GM21786 (cell line): ENCODE results near the gene SH3GLB1.
A peak's percentile ranks its signal among the peaks of the same experiment; 100 is the strongest.

Experiments used
- ATAC-seq: cut with Tn5 transposase; IDR thresholded peaks from one replicate; pipeline ENCODE4 v1.9.1; 2021; ENCODE audit not compliant: unreplicated experiment

SH3GLB1 gene

GRCh38 chr1:86731416-86731815 is 27.0 kb downstream of the SH3GLB1 start:
- no peak for ATAC-seq

GRCh38 chr1:86733340-86733739 is 29.0 kb downstream of the SH3GLB1 start:
- ATAC-seq = no peak

- ATAC-seq = peak; percentile 82
These were observed 35.5 kb downstream of the SH3GLB1 start for GRCh38 chr1:86739648-86740509.

- ATAC-seq = no peak
These were observed 37.7 kb downstream of the SH3GLB1 start for GRCh38 chr1:86741947-86742572.

GRCh38 chr1:86747304-86747703 is 42.9 kb downstream of the SH3GLB1 start:
- no peak for ATAC-seq

GRCh38 chr1:86748622-86749373 is 44.4 kb downstream of the SH3GLB1 start:
- no peak for ATAC-seq

GRCh38 chr1:86750076-86750475 is 45.7 kb downstream of the SH3GLB1 start:
- no peak for ATAC-seq

- no peak for ATAC-seq
These were observed 46.2 kb downstream of the SH3GLB1 start for GRCh38 chr1:86750530-86750929.

GRCh38 chr1:86751923-86752322 is 47.5 kb downstream of the SH3GLB1 start:
- no peak for ATAC-seq

GRCh38 chr1:86753700-86754099 is 49.3 kb downstream of the SH3GLB1 start:
- no peak for ATAC-seq

GRCh38 chr1:86754265-86754974 is 50.0 kb downstream of the SH3GLB1 start:
- ATAC-seq = no peak

GRCh38 chr1:86756062-86756406 is 51.7 kb downstream of the SH3GLB1 start:
- ATAC-seq = no peak

GRCh38 chr1:86757272-86757984 is 53.1 kb downstream of the SH3GLB1 start:
- ATAC-seq = no peak

GRCh38 chr1:86758570-86758969 is 54.2 kb downstream of the SH3GLB1 start:
- ATAC-seq = no peak

- no peak for ATAC-seq
These were observed 55.8 kb downstream of the SH3GLB1 start for GRCh38 chr1:86760199-86760598.

GRCh38 chr1:86762336-86762735 is 58.0 kb downstream of the SH3GLB1 start:
- no peak for ATAC-seq

GRCh38 chr1:86764523-86764922 is 60.1 kb downstream of the SH3GLB1 start:
- ATAC-seq = no peak

GRCh38 chr1:86765073-86765472 is 60.7 kb downstream of the SH3GLB1 start:
- no peak for ATAC-seq

GRCh38 chr1:86765674-86766073 is 61.3 kb downstream of the SH3GLB1 start:
- no peak for ATAC-seq

GRCh38 chr1:86768554-86768953 is 64.2 kb downstream of the SH3GLB1 start:
- ATAC-seq = no peak

- no peak for ATAC-seq
These were observed 64.7 kb downstream of the SH3GLB1 start for GRCh38 chr1:86769065-86769464.
